Putamen (tissue), 1 donor: ENCODE results near the gene SLC16A2.

Experiments used
- DNase-seq: peaks from one replicate; pipeline ENCODE4 v3.0.0-alpha.2; 2016; ENCODE audit warnings: low spot score

The SLC16A2 gene

DNA sequence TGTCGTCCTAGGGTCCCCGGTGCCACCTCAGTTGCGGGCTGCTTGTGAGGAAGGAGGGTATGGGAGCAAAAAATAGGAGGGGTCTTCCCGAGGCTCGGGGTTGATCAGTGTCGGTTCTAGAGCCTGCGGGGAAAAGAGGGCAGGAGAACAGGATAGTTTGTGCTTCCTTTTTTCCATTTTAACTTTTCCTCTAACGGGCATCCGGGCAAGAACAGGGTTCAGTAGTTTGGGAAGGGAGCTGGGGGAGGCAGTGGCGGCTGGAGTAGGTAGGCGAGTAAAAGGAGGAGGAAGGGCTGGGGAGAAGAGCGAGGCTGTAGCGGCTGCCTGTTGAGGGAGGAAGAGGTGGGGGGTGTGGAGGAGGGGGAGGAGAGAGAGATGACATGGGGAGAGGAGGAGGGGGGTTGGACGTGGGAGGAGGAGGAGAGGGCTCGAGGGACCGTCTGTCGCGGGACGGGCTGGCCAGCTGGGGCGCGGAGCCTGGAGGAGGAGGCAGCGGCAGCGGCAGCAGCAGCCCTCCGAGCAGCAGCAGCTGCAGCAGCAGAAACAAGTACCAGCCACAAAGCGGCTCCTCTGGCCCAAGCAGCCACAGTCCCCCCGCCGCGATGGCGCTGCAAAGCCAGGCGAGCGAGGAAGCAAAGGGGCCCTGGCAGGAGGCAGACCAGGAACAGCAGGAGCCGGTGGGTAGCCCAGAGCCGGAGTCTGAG, at the start of gene SLC16A2:
SLC16A2 (plus strand) TSS at position 458 of the 704 bp plus-strand sequence; CDS start at position 603, 145 bp downstream.
- peak; percentile 81 for DNase-seq

DNA sequence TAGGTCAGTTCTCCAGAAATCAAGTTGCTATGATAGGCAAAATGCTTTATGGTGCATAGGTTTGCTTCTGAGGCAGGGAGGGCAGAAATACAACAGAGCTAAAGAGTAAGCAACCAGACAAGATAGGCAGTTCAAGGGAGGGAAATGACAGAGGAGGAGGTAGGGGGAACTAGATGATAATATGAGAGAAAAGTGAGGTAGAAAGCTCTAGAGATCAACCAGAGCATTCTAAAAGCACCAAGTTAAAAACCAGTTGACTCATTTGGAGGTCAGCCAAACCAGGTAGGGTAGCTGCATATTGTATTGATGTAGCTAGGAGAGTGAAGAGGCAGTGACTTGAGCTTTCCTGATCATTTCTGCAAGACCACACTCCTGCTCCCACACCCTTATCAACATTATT, 49.0 kb upstream of the SLC16A2 start:
- no peak for DNase-seq

DNA sequence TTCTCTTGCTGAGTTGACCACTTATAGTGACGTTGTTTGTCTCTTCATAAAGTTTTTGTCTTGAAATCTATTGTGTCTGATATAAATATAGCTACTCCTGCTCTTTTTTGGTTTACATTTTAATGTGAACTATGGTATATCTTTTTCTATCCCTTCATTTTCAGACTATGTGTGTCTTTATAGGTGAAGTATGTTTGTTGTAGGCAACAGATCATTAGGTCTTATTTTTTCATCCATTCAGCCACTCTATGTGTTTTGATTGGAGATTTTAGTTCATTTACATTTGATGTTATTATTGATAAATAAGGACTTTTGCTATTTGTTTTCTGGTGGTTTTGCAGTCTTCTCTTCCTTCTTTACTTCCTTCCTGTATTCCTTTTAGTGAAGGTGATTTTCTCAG, 44.0 kb upstream of the SLC16A2 start:
- no peak for DNase-seq

DNA sequence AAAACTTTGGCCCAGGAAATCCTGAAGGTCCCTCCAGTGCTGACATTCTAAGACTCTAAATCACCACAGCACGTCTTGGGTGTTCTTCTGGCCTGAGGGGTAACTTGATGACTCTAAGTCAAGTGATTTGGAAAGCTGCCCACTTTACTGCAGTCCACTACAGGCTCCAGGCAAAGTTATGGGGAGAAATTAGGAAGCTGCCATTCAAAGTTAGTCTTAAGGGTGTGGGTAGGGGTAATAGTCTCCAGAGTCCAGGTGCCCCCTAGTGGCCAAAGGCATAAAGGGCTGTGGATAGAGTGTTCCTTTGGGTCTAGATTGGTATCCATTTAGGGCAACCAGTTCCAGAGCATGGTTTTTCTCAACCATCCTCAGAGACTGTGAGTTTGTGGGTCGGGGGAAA, 38.7 kb upstream of the SLC16A2 start:
- peak; percentile 21 for DNase-seq

DNA sequence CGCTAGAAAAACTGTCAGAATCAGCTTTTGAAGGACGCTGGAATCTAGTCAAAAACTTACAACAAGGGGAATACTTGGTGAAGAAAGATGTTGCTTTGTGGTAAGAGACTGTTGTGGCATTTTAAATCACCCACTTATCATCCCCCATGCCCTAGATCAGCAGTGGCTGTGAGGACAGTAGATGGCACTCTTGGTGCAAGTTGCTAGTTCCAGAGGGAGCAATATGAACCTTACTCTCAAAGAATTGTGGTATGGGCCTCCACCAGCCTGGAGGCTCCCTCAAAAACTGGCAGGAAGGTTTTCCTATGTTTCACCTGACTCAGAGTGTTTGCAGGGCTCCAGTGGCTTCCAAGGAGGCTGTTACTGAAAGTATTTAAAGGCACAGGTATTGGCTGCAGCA, 37.7 kb upstream of the SLC16A2 start:
- DNase-seq = peak; percentile 17

DNA sequence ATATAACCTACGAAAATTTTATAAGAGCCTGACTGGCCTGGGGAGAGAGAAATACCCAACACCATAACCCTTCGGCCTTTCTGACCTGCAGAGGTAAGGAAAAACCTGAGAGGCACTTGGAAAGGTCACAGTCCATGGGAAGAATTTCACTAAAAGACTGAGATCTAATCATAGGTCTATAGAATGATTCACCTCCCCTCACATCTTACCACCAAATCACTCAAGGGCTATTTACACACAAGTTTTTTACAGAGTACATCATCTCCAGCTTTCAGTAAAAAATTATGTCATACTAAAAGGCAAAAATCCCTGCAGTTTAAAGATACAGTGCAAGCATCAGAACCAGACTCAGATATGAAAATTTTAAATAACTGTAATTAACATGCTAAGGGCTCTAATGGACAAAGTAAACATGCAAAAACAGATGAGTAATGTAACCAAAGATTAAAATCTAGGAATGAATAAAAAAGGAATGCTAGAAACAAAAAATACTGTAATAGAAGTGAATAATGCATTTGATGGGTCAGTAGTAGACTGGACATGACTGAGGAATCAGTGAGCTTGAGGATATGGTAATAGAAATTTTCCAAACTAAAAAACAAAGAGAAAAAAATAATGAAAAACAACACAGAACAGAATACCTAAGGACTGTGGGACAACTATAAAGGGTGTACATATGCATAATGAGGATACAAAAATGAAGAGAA, 32.1 kb upstream of the SLC16A2 start:
- no peak for DNase-seq

DNA sequence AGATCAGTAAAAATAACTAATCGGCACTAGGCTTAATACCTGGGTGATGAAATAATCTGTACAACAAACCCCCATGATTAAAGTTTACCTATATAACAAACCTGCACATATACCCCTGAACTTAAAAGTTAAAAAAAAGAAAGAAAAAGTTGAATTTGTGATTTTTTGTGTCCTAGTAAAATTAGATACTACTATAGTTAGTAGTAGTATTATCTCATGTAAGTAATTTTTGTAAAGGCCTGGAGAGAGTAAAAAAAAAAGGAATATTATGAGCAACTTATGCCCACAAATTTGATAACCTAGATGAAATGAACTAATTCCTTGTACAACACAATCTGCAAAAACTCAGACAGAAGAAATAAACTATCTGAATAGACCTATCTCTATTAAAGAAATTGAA, 25.7 kb upstream of the SLC16A2 start:
- DNase-seq = no peak

DNA sequence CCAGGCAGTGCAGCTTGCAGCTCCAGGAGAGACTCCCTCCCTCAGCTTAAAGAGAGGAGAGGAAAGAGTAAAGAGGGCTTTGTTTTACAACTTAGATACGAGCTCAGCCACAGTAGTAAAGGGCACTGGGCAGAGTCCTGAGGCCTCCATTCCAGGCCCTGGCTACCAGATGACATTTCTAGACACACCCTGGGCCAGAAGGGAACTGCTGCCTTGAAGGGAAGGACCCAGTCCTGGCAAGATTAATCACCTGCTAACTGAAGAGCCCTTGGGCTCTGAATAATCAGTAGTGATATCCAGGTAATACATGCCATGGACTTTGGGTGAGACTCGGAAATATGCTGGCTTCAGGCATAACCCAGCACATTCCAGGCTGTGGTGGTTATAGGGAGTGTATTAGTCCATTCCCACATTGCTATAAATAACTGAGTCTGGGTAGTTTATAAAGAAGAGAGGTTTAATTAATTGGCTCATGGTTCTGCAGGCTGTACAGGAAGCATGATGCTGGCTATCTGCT, 15.3 kb upstream of the SLC16A2 start:
- no peak for DNase-seq

DNA sequence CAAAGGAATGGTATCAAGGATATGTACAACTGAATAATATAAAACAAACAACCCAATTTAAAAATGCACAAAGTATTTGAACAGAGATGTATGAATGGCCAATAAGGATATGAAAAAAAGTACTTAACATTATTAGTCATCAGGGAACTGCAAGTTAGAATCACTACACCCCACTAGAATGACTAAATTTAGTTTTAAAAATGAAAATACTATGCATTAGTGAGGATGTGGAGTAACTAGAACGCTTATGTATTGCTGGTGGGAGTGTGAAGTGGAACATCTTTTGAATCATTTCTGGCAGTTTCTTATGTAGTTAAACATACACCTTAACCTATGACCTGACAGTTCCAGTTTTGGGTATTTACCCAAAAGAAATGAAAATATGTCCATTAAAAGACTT, 13.0 kb upstream of the SLC16A2 start:
- no peak for DNase-seq

DNA sequence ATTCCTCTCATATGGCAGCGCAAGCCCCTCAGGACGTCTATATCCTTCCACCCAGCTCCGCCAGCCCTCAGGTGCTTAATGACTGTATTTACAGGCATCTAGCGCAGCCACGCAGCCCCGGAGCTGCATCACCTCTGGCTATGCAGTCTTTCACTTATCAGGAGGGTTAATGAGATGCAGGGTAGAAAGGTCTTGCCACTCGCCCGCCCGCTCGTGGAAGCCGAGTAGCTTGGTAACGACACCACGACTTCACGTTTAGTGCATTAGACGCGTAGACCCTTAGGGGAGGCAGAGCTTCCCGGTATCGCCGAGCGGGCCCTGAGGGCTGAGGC, 1.5 kb upstream of the SLC16A2 start:
- peak; percentile 10 for DNase-seq

DNA sequence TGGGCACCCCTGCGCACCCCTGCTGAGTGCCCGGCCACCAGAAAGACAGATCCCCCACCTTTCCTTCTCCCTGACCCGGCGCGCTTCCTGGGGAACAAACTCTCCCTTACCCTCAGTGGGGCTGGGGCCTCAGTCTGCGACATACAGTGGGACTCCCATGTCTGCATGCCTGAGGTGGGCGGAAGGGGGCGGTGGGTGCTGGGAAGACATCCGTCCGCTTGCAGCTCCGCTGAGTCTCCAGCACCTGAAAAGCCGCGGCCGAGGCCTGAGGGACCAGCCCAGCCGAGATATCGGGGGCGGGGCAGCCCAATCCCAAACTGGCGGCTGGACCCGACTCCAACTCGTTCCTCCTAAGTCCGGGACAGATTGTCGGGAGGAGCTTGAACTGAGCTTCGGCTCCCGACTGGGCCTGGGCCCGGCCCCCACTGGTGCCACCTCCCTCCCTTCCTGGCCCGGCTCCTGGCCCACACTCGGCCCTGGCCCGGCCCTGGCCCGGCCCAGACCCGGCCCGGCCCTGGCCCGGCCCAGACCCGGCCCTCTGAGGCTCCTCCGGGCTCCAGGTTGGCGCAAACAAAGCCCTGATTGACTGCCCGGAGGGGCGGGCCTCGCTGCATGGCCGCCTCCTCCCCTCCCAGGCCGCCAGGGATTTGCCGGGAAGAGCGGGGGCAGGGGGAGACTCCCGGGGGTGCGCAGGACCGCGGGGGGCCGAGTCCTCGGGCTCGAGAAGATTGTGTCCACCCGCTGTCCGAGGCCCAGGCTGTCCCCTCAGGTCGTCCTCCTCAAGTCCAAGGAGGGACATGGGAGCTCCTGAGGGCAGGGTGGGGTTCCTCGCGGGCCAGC, 877 bp upstream of the SLC16A2 start:
- peak; percentile 70 for DNase-seq

DNA sequence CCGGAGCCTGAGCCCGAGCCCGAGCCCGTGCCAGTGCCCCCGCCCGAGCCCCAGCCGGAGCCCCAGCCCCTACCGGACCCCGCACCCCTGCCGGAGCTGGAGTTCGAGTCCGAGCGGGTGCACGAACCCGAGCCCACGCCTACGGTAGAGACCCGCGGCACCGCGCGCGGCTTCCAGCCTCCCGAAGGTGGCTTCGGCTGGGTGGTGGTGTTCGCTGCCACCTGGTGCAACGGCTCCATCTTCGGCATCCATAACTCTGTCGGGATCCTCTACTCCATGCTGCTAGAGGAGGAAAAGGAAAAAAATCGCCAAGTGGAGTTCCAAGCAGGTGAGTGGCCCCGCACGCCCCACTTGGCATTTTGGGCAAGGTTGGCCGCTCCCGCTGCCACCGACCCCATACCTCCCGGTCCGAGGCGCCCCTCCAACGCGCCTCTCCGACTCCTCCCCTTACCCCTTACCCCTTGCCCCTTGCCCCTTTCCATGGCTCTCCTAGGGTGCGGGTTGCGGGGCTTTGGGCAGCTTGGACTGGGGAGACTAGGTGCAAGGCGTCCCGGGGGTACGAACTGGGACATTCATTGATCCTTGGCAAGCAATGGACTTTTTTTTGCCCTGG, 553 bp downstream of the SLC16A2 start:
- no peak for DNase-seq

DNA sequence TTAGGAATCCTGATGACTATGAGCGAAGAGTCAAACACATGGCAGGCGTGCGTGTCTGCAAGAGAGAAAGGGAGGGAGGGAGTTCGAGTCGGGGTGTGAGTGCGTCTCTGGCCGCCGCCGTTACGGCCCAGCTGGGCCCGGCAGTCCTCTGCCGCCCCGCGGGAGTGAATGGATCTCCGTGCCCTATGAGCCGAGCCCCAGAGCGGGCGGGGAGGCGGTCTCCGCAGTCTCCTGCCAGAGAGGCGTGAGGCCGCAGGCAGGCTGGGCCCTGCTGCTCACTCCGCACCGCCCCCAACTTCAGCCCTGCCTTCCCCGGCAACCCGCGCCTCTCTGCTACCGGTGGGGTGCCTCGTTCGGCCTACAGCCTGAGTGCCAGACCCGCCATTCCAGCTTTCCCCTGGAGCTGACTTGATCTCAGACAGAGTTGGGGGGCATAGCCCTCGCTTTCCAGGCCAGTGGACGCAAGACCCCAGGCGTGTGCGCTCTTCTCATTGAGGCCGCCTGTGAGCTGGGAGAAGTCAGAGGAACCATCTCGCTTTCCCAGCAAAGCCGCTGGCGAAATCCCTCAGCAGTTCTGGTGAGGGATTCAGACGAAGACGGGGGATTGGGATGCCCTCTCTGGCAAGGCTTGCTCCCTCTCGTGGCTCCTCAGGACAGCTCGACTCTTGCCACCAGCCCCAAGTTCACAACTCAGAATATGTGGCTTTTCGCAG, 1.4 kb downstream of the SLC16A2 start:
- DNase-seq = peak; percentile 50

DNA sequence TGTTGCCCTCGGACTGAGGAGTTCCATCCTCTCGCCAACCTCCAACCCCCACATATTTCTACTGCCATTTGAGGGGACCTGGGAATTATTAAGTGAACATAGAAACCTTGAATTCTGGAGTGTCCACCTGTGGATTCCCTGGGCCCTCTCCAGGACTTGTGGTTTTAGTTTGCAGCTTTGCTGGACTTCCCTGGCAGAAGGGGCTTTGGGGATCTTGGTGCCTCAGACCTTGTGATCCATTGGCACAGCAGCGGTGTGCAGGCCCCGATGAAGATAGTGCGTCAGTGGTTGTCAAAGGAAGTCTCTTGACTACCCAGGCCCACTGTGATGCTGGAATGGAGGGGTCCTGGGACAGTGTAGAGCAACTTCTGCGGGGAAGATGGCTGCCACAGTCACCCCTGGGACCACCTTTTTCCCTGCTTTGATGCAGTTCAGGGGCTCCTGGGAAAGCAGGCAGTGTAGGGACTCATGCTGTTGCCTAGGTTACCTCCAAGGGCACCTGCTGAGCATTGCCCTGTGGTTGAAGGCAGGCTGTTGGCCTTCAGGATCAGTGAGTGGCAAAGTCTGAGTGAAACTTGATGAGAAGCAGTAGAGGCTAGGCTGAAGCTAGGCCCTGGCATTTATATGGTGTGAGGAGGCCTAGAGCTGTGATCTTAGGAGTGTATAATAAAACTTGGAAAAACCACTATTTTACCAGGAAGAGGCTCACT, 2.2 kb downstream of the SLC16A2 start:
- no peak for DNase-seq

DNA sequence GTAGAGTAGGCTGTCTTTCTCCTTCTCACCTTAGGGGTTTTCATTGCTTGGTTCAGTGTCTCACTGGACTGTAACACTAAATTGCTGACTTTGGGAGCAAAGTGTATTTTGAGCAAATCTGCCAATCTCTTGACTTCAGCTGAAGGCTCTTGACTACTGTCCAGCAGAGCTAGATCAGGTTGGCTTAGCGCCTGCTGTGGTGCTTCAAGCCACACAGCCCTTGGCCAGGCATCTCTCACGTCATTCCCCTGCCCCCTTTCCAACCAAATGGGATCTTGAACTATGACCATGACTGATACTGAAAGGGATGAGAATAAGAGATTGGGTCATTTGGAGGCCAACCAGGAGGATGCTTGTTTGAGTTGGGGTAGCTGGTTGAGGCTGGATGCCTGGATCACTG, 4.8 kb downstream of the SLC16A2 start:
- DNase-seq = no peak

DNA sequence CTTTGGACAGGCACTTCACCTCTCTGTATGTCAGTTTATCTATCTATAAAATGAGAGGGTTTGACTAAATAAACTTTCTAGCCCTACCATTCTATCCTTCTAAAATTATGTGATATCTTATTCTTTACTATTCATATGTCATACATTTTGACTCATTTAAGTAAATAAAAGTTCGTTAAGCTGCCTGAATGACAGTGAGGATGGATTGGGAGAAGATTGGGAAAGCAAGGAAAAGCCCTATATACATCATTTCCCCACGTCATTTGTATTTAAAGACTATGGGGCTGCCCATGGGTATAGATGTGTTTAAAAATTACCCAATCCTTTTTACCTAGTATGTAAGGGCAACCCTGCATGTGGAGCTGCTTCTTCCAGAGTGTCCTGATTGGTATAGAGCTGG, 5.3 kb downstream of the SLC16A2 start:
- no peak for DNase-seq

DNA sequence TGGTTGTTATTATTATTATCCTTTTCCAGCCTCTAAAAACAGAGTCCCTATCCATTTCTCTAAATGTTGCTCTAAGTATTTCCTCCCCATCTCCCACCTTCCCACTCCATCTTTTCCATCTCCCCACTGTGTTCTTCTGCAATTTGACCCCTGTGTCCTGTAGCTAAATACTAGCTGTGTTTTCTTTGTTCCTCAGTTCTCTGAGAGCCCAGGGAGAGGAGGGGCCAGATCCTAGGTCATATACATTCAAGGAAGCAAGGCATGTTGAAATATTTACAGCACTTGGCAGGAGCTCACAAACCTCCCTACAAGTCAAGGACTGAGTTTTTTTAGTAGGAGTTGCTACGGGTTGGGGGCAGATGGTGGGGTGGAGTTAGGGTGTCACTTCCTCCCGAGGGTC, 10.5 kb downstream of the SLC16A2 start:
- DNase-seq = no peak

DNA sequence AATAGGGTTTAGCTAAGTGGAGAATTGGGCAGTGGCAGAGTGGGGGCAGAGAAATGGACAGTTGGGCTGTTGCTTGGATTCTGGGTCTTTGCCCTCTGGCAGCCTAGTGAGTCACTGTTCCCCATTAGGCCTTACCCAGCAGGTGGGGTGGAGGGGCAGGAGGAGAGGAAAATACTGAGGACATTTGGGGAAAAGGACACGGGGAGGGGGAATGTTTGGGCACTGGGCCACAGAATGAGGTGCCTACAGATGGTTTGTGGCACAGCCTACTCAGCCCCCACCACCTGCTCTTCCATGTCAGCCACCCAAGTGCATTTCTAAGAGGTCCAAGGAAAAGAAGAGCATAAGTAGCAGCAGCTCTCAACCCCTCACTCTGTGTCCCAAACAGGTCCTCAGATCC, 13.0 kb downstream of the SLC16A2 start:
- no peak for DNase-seq

DNA sequence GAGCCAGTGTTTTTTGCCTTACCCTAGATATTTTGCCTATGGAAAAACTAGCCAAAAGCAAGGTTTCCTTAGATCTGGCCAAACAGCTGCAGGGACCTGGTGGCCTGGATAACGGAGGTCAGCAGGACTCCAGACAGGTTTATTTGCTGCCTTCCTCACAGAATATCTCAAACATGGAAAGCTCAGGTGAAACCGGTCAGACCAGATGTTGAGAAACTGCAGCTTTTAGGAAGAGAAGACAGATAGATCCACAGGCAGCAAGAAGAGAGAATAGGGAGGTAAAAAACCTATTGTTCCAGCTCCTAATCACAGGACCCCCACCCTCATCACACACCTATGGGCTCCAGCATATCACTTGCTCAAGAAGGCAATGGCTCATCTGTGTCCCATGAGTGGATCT, 16.2 kb downstream of the SLC16A2 start:
- DNase-seq = no peak

DNA sequence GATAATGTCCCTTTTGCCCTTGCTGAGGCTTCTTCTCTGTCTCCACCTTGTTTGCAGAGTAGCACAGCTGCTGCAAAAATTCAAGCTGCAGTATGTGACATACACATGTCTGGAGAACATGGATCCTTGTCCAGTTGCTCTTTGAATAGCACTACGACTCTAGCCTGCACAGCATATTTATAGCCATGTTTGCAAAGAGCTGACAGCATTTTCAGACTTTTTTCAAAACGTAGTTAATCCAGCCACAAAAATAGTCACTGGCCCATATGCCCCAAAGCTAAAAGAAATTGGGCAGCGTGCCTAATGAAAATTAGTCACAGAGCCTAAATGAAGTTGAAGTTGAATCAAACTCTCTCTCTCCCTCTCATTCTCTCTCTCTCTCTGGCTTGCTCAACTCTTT, 17.5 kb downstream of the SLC16A2 start:
- no peak for DNase-seq

DNA sequence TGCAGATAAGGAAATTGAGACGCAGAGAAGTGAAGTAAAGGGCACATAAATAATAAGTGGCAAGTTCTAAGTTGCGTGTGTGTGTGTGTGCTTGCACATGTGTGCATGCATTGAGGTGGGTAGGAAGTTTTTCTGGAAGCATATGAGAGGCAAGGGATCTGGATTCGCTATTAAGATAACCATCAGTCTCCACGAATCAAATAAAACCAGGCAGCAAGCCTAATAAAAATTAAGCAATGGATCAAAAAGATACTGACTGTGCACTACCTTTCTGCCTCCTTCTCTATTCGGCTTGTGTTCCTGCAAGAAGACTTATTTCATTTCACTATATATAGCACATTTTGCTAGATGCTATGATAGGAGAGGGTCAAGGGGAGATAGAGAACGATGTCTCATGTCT, 23.8 kb downstream of the SLC16A2 start:
- DNase-seq = no peak
